WI38 (cell line): Measurements from ENCODE around the gene CYCS.
"Not testable (repeated sequence)": the region's sequence is repeated elsewhere in the genome, so short reads cannot be mapped to it uniquely, and the experiment has no call there.

Experiments used
- H3K4me3 ChIP-seq: 2 replicates; pipeline ENCODE4 v1.5.1; 2011; ENCODE audit warnings: low read depth, mild to moderate bottlenecking, control low read depth, low read length
- TF ChIP-seq, protein P1 (sequence below): IDR thresholded peaks from 2 replicates; pipeline ENCODE4 v1.5.1; 2012; ENCODE audit warnings: low read depth, mild to moderate bottlenecking, control low read depth, low read length

CYCS gene

DNA sequence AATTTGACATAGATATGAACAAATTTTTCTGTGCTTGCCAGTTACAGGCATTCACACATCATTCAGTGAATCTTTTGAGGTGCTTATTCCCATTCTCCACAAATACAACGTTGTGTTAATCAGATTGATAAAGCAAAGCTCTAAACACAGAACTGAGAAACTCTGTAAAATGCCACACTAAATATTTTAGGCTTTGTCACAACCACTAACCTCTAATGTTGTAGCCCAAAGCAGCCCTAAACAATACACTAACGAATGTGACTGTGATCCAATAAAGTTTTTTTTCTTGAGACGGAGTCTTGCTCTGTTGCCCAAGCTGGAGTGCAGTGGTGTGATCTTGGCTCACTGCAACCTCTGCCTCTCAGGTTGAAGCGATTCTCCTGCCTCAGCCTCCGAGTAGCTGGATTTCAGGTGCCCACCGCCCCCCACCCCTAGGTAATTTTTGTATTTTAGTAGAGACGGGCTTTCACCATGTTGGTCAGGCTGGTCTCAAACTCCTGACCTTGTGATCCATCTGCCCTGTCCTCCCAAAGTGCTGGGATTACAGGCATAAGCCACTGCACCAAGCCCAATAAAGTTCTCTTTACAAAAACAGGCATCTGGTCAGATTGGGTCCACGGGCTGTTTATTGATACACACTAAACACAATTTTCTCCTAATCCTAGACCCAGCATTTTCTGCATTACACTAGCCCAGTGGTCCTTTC is 6.9 kb downstream of the CYCS start:
- no peak overlapping the region for H3K4me3 ChIP-seq
- TF ChIP-seq, protein P1, sequence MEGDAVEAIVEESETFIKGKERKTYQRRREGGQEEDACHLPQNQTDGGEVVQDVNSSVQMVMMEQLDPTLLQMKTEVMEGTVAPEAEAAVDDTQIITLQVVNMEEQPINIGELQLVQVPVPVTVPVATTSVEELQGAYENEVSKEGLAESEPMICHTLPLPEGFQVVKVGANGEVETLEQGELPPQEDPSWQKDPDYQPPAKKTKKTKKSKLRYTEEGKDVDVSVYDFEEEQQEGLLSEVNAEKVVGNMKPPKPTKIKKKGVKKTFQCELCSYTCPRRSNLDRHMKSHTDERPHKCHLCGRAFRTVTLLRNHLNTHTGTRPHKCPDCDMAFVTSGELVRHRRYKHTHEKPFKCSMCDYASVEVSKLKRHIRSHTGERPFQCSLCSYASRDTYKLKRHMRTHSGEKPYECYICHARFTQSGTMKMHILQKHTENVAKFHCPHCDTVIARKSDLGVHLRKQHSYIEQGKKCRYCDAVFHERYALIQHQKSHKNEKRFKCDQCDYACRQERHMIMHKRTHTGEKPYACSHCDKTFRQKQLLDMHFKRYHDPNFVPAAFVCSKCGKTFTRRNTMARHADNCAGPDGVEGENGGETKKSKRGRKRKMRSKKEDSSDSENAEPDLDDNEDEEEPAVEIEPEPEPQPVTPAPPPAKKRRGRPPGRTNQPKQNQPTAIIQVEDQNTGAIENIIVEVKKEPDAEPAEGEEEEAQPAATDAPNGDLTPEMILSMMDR: no peak

- TF ChIP-seq, protein P1: no peak
- H3K4me3 ChIP-seq: no peak overlapping the region
Observed at GRCh38 chr7:25117226-25118047, 7.6 kb downstream of the CYCS start.

- no peak overlapping the region for H3K4me3 ChIP-seq
- TF ChIP-seq, protein P1: no peak
Observed at GRCh38 chr7:25116621-25117020, 8.4 kb downstream of the CYCS start.

- not testable (repeated sequence) for H3K4me3 ChIP-seq
Observed at GRCh38 chr7:25110514-25110913, 14.5 kb downstream of the CYCS start.

DNA sequence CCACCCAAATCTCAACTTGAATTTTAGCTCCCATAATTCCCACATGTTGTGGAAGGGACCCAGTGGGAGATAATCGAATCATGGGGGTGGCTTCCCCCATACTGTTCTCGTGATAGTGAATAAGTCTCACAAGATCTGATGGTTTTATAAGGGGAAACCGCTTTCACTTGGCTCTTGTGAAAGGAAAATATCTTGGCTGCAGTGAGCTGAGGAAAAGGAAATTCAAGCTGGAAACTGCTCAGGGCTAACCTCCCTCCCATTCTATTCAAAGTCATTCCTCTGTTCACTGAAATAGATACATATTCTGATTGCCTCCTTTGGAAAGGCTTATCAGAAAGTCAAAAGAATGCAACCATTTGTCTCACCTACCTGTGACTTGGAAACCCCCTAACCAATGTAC is 15.8 kb downstream of the CYCS start:
- H3K4me3 ChIP-seq: no peak overlapping the region
- TF ChIP-seq, protein P1: no peak

- no peak overlapping the region for H3K4me3 ChIP-seq
- TF ChIP-seq, protein P1: no peak
Observed at GRCh38 chr7:25105911-25106310, 19.1 kb downstream of the CYCS start.

DNA sequence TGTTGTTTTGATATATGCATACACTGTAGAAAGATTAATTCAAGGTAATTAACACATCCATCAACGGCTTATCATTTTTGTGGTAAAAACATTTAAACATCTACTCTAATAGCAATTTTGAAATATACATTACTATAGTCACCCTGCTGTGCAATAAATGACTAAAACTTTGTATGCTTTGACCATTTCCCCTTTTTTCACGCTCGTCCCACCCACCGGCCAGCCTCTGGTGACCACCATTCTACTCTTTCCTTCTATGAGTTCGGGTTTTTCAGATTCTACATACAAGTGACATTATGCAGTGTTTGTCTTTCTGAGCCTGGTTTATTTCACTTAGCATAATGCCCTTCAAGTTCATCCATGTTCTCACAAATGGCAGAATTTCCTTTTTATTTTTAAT is 21.3 kb downstream of the CYCS start:
- TF ChIP-seq, protein P1: no peak
- H3K4me3 ChIP-seq: no peak overlapping the region
